NB4 (cell line): ENCODE measurements around the gene CIT.

Experiments used
- DNase-seq: peaks from one replicate; pipeline ENCODE4 v3.0.0; 2010; ENCODE audit warnings: low read depth
- H3K4me3 ChIP-seq: one replicate; pipeline ENCODE4 v1.5.1; 2011; ENCODE audit warnings: mild to moderate bottlenecking, low read depth, low read length, moderate library complexity
- MYC ChIP-seq: IDR thresholded peaks from 2 replicates; pipeline ENCODE4 v1.6.1; 2011; ENCODE audit warnings: low read depth, low read length
- POLR2A ChIP-seq: IDR thresholded peaks from 2 replicates; pipeline ENCODE4 v1.6.1; 2011; ENCODE audit warnings: mild to moderate bottlenecking; ENCODE audit not compliant: insufficient read length; ENCODE audit errors: extremely low read depth
- TF ChIP-seq, protein P1 (sequence below): IDR thresholded peaks from one replicate; pipeline ENCODE4 v1.5.1; 2012; ENCODE audit warnings: low read depth, low read length
- TF ChIP-seq, protein P2 (sequence below): IDR thresholded peaks from 2 replicates; pipeline ENCODE4 v1.6.1; 2011; ENCODE audit warnings: low read depth, low read length

The CIT gene

GRCh38 chr12:119683816-119684215, 193.3 kb downstream of the CIT start:
- DNase-seq = no peak
- no peak overlapping the region for H3K4me3 ChIP-seq
- TF ChIP-seq, protein P1, sequence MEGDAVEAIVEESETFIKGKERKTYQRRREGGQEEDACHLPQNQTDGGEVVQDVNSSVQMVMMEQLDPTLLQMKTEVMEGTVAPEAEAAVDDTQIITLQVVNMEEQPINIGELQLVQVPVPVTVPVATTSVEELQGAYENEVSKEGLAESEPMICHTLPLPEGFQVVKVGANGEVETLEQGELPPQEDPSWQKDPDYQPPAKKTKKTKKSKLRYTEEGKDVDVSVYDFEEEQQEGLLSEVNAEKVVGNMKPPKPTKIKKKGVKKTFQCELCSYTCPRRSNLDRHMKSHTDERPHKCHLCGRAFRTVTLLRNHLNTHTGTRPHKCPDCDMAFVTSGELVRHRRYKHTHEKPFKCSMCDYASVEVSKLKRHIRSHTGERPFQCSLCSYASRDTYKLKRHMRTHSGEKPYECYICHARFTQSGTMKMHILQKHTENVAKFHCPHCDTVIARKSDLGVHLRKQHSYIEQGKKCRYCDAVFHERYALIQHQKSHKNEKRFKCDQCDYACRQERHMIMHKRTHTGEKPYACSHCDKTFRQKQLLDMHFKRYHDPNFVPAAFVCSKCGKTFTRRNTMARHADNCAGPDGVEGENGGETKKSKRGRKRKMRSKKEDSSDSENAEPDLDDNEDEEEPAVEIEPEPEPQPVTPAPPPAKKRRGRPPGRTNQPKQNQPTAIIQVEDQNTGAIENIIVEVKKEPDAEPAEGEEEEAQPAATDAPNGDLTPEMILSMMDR = no peak
- no peak for TF ChIP-seq MYC
- TF ChIP-seq, protein P2, sequence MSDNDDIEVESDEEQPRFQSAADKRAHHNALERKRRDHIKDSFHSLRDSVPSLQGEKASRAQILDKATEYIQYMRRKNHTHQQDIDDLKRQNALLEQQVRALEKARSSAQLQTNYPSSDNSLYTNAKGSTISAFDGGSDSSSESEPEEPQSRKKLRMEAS = no peak
- no peak for TF ChIP-seq POLR2A

GRCh38 chr12:119683413-119683812, 193.7 kb downstream of the CIT start:
- no peak overlapping the region for H3K4me3 ChIP-seq
- no peak for DNase-seq
- TF ChIP-seq, protein P1 = no peak
- no peak for TF ChIP-seq POLR2A

- TF ChIP-seq MYC (no peak), POLR2A (no peak)
- TF ChIP-seq, protein P1 = no peak
- TF ChIP-seq, protein P2 = no peak
- H3K4me3 ChIP-seq = no peak overlapping the region
- DNase-seq = peak; percentile 50
Measured at GRCh38 chr12:119682639-119683252, 194.4 kb downstream of the CIT start.

DNA sequence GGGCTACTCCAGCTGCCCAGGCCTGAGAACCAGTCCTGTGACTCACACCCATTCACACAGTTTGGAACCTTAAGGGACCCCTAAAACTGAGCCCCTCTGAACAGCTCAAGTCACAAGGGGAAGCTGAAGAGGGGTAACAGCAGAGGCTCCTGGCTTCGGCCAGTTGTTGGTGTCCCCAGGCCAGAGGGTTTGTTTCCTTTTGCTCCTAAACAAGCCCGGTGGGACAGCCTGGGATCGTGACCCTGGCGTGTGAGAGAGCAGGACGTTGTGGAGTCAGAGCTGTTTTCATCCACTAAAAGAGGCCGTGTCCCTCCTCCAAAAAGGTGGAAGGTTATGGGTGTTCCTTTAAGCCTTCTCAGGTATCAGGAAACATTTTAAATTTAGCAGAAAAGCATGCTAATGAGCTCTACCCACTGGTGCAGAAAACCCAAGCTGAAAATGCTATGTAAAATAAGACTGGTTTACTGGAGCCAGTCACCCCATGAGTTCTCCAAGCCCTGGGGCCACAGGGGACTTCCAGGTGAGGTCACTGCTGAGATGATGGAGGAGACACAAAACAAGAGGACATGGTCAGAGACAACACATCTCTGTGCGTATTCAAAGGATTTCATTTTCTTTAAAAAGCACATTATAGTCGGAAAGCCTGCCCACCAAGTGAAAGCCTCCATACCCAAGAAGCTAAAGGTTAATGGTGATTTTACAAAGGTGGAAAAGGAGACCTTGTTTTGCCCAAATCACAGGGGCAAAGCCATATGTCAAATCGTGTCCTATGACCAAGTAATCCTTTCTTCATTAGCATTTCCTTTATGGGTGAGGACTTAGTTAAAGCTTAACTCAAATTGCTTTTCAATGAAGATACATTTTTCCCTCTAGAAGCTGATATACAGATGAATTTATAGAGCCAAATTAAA, 195.1 kb downstream of the CIT start:
- no peak for TF ChIP-seq POLR2A
- TF ChIP-seq MYC = no peak
- TF ChIP-seq, protein P2 = no peak
- TF ChIP-seq, protein P1 = no peak
- no peak for DNase-seq
- no peak overlapping the region for H3K4me3 ChIP-seq

- H3K4me3 ChIP-seq = no peak overlapping the region
- TF ChIP-seq MYC = no peak
- TF ChIP-seq, protein P2 = no peak
- TF ChIP-seq POLR2A = no peak
- DNase-seq = no peak
Measured at GRCh38 chr12:119681111-119681510, 196.0 kb downstream of the CIT start.

GRCh38 chr12:119679490-119679889, 197.6 kb downstream of the CIT start:
- TF ChIP-seq, protein P2 = no peak
- TF ChIP-seq POLR2A = no peak
- no peak for TF ChIP-seq MYC
- TF ChIP-seq, protein P1 = no peak
- no peak for DNase-seq
- H3K4me3 ChIP-seq = no peak overlapping the region
